K562 treated with DMSO at 1 percent for 24 hours (cell line): ENCODE data around the gene PCGF3. TPM values are rescaled to one million over a fixed set of nuclear protein-coding genes. Genes with fewer than 3 reads are reported as not detected.

Source experiments
- total RNA-seq: library from RNA; unstranded; fragments of 300-600 nt; gene quantifications from 2 replicates; pipeline ENCODE4 v1.2.3, GENCODE V29; 2022; ENCODE audit warnings: low read depth; ENCODE audit not compliant: insufficient read depth

Gene PCGF3
- total RNA-seq, result 44.7 and 46.9 TPM in 2 replicates

GRCh38 chr4:705278-706082 is at the start of gene PCGF3:
Gene PCGF3, plus strand, starts transcription at chr4:705832. Its CDS starts 27,849 bp downstream, at chr4:733681.

GRCh38 chr4:674172-675035 is 31.2 kb upstream of the PCGF3 start, which contains the start of the genes ATP5ME and MYL5:
Gene ATP5ME, minus strand, starts transcription at chr4:674276. Its CDS starts 29 bp downstream, at chr4:674247.
Gene MYL5, plus strand, starts transcription at chr4:674542. Its CDS starts 3,485 bp downstream, at chr4:678027.

GRCh38 chr4:688854-689681 is 16.6 kb upstream of the PCGF3 start, which contains the start of gene SLC49A3:
Gene SLC49A3, minus strand, starts transcription at chr4:689151. Its CDS starts 24 bp downstream, at chr4:689127.

Other genes with a start within 250 kb of the PCGF3 start
- gene ZNF721, start 206.7 kb upstream of the PCGF3 start, total RNA-seq, result 10.8 and 13.1 TPM in 2 replicates
- 22.6 and 28.7 TPM in 2 replicates for gene PIGG, start 206.6 kb upstream of the PCGF3 start, total RNA-seq
- gene TMEM271, start 129.5 kb upstream of the PCGF3 start, total RNA-seq, result not detected in 2 replicates
- gene PDE6B, start 80.3 kb upstream of the PCGF3 start, total RNA-seq, result 0.22 and 0.37 TPM in 2 replicates
- gene ATP5ME, start 31.6 kb upstream of the PCGF3 start, total RNA-seq, result 244 and 290 TPM in 2 replicates
- 3.6 and 5.9 TPM in 2 replicates for gene MYL5, start 31.3 kb upstream of the PCGF3 start, total RNA-seq
- gene SLC49A3, start 16.7 kb upstream of the PCGF3 start, total RNA-seq, result 0.29 TPM in 1 of 2 replicates, not detected in the other
- 0.13 TPM in 1 of 2 replicates, not detected in the other for gene CPLX1, start 120.3 kb downstream of the PCGF3 start, total RNA-seq
- 111 and 115 TPM in 2 replicates for gene GAK, start 226.5 kb downstream of the PCGF3 start, total RNA-seq
- 41.8 and 50.6 TPM in 2 replicates for gene TMEM175, start 226.6 kb downstream of the PCGF3 start, total RNA-seq